GM06990 (cell line): ENCODE measurements around the gene KCTD12.

Experiments
- DNase-seq: peaks from one replicate; pipeline ENCODE4 v3.0.0-alpha.2; 2011; ENCODE audit not compliant: insufficient read length; ENCODE audit errors: extremely low read depth
- H3K27me3 ChIP-seq: replicated peaks from 2 replicates; pipeline ENCODE4 v1.6.0; 2011; ENCODE audit warnings: low read length; ENCODE audit not compliant: control insufficient read depth, insufficient read depth
- H3K36me3 ChIP-seq: 2 replicates; pipeline ENCODE4 v1.5.1; 2011; ENCODE audit warnings: low read length; ENCODE audit not compliant: control insufficient read depth, insufficient read depth
- H3K4me3 ChIP-seq: replicated peaks from 2 replicates; pipeline ENCODE4 v1.5.1; 2011; ENCODE audit warnings: low read depth, mild to moderate bottlenecking, control low read depth, low read length
- CTCF ChIP-seq: IDR thresholded peaks from 2 replicates; pipeline ENCODE4 v1.5.1; 2011; ENCODE audit warnings: low read length, control low read depth, mild to moderate bottlenecking, inconsistent platforms; ENCODE audit not compliant: insufficient read depth, poor library complexity, severe bottlenecking

The KCTD12 gene

GRCh38 chr13:76848596-76848995 lies 37.6 kb downstream of the KCTD12 start:
- Histone ChIP-seq H3K4me3 (no peak overlapping the region), H3K27me3 (no peaks in the 10 kb centered on the region), H3K36me3 (no peaks in the 10 kb centered on the region)
- DNase-seq, result no peak
- TF ChIP-seq CTCF, result no peak

- no peak overlapping the region for H3K4me3 ChIP-seq
- no peaks in the 10 kb centered on the region for H3K27me3 ChIP-seq
- no peak for TF ChIP-seq CTCF
- H3K36me3 ChIP-seq, result no peaks in the 10 kb centered on the region
- no peak for DNase-seq
Measured at GRCh38 chr13:76846363-76846762, 39.8 kb downstream of the KCTD12 start.

GRCh38 chr13:76845865-76846264 lies 40.3 kb downstream of the KCTD12 start:
- H3K4me3 ChIP-seq, result no peak overlapping the region
- no peaks in the 10 kb centered on the region for H3K36me3 ChIP-seq
- DNase-seq, result no peak
- H3K27me3 ChIP-seq, result no peaks in the 10 kb centered on the region
- TF ChIP-seq CTCF, result no peak

GRCh38 chr13:76845367-76845766 lies 40.8 kb downstream of the KCTD12 start:
- no peak for TF ChIP-seq CTCF
- H3K36me3 ChIP-seq, result no peaks in the 10 kb centered on the region
- no peak overlapping the region for H3K4me3 ChIP-seq
- no peak for DNase-seq
- no peaks in the 10 kb centered on the region for H3K27me3 ChIP-seq

GRCh38 chr13:76837801-76838200 lies 48.4 kb downstream of the KCTD12 start:
- no peak overlapping the region for H3K4me3 ChIP-seq
- DNase-seq, result no peak
- no peaks in the 10 kb centered on the region for H3K27me3 ChIP-seq
- no peak for TF ChIP-seq CTCF
- H3K36me3 ChIP-seq, result no peaks in the 10 kb centered on the region

GRCh38 chr13:76836311-76836710 lies 49.9 kb downstream of the KCTD12 start:
- Histone ChIP-seq H3K4me3 (no peak overlapping the region), H3K36me3 (no peaks in the 10 kb centered on the region), H3K27me3 (no peaks in the 10 kb centered on the region)
- no peak for TF ChIP-seq CTCF
- DNase-seq, result no peak
